Fibroblast of skin of back (primary cell): Measurements from ENCODE around the gene ZNF530.
A peak's percentile ranks its signal among the peaks of the same experiment; 100 is the strongest.

ENCODE experiments used
- DNase-seq: peaks from one replicate; pipeline ENCODE4 v3.0.0-alpha.2; 2013

ZNF530 gene

GRCh38 chr19:57615346-57615745, 15.7 kb downstream of the ZNF530 start:
- DNase-seq, result no peak

- peak; percentile 8 for DNase-seq
Observed at GRCh38 chr19:57620673-57621348, 21.1 kb downstream of the ZNF530 start.

- no peak for DNase-seq
Observed at GRCh38 chr19:57623091-57623490, 23.4 kb downstream of the ZNF530 start.

GRCh38 chr19:57632987-57633831, 33.5 kb downstream of the ZNF530 start, which contains the start of gene ZNF211:
TSS of gene ZNF211 (plus strand) at chr19:57633168. CDS start at chr19:57633347, 179 bp downstream.
- DNase-seq, result peak; percentile 96

- no peak for DNase-seq
Observed at GRCh38 chr19:57633832-57634131, 34.1 kb downstream of the ZNF530 start.

- no peak for DNase-seq
Observed at GRCh38 chr19:57637379-57637778, 37.7 kb downstream of the ZNF530 start.

- no peak for DNase-seq
Observed at GRCh38 chr19:57641715-57642234, 42.1 kb downstream of the ZNF530 start.

- no peak for DNase-seq
Observed at GRCh38 chr19:57642396-57643046, 42.8 kb downstream of the ZNF530 start.

GRCh38 chr19:57643734-57644133, 44.0 kb downstream of the ZNF530 start:
- no peak for DNase-seq

GRCh38 chr19:57648331-57649003, 48.8 kb downstream of the ZNF530 start:
- no peak for DNase-seq

GRCh38 chr19:57651654-57651996, 51.9 kb downstream of the ZNF530 start:
- DNase-seq, result no peak

- no peak for DNase-seq
Observed at GRCh38 chr19:57653689-57654088, 54.0 kb downstream of the ZNF530 start.

- DNase-seq, result no peak
Observed at GRCh38 chr19:57655443-57655842, 55.8 kb downstream of the ZNF530 start.

GRCh38 chr19:57656346-57656745, 56.7 kb downstream of the ZNF530 start:
- DNase-seq, result no peak
